Lower leg skin (tissue), 4 donors: ENCODE data around the gene DNAH8. TPM values are rescaled to one million over a fixed set of nuclear protein-coding genes. Genes with fewer than 3 reads are reported as not detected.

Source experiments
- DNase-seq, 2 donors: peaks; one replicate each; pipeline ENCODE4 v3.0.0-alpha.2; 2019; ENCODE audit warnings: low spot score in 2 of 2
- H3K4me3 ChIP-seq: fragments of 200-600 bp; sonication (generic); 2 replicates; pipeline ENCODE4 v1.5.1; 2017; ENCODE audit warnings: mild to moderate bottlenecking, low read depth; ENCODE audit not compliant: poor library complexity, severe bottlenecking
- POLR2A ChIP-seq, 2 donors: fragments of 450-650 bp; IDR thresholded peaks; one replicate each; pipeline ENCODE4 v1.6.1; 2016 to 2017; ENCODE audit warnings: antibody characterized with exemption in 2 of 2, mild to moderate bottlenecking in 1 of 2, moderate library complexity in 1 of 2
- WGBS, 2 donors: methylation state at CpG; one replicate each; pipeline ENCODE4 v1.1.5; 2018; 5-methylcytosine and 5-hydroxymethylcytosine counted together
- intact Hi-C: fragments of 100-400 bp; cut with DNase I; formaldehyde crosslinking; loops from one replicate; pipeline ENCODE4 v1.15.0; 2023; ENCODE audit warnings: low total_unique reads
- total RNA-seq, 4 donors: library from RNA; depleted of rRNA; stranded (reverse); fragments of >200 nt; gene quantifications; one replicate each; pipeline ENCODE4 v1.1.0, GENCODE V29; 2016
- TF ChIP-seq, protein P1 (sequence below), 3 donors: fragments of 450-650 bp; IDR thresholded peaks; one replicate each; pipeline ENCODE4 v1.5.1; 2016; ENCODE audit warnings: antibody characterized with exemption in 3 of 3, mild to moderate bottlenecking in 3 of 3, moderate library complexity in 2 of 3

Gene DNAH8
- total RNA-seq, 4 donors from 2014 or later, result 0.02 to 0.19 (median 0.08) TPM

DNA sequence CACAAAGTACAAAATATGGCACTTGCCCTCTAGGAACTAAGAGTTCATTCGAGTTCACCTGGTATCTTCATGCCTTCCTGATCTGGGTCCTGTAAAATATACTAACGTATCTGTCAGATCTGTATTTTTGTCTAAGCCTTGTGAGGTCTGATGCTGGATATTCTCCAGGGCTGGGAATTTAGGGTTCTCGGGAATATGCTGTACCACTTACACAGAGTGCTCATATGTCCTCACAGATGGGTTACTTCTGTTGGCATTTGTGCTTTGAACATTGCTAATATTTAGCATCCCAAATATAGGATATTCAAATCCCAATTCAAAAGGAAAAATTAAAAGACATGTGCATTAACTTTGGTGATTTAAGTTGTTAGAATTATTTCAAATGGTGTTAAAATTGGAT lies 122.0 kb downstream of the DNAH8 start:
- H3K4me3 ChIP-seq, result no peak overlapping the region
- DNase-seq, result no peak
- TF ChIP-seq POLR2A (IDR thresholded peaks at IDR 0.05), result no peak
- TF ChIP-seq, protein P1, sequence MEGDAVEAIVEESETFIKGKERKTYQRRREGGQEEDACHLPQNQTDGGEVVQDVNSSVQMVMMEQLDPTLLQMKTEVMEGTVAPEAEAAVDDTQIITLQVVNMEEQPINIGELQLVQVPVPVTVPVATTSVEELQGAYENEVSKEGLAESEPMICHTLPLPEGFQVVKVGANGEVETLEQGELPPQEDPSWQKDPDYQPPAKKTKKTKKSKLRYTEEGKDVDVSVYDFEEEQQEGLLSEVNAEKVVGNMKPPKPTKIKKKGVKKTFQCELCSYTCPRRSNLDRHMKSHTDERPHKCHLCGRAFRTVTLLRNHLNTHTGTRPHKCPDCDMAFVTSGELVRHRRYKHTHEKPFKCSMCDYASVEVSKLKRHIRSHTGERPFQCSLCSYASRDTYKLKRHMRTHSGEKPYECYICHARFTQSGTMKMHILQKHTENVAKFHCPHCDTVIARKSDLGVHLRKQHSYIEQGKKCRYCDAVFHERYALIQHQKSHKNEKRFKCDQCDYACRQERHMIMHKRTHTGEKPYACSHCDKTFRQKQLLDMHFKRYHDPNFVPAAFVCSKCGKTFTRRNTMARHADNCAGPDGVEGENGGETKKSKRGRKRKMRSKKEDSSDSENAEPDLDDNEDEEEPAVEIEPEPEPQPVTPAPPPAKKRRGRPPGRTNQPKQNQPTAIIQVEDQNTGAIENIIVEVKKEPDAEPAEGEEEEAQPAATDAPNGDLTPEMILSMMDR (IDR thresholded peaks at IDR 0.05), result no peak
- WGBS, 2 donors, result 83 to 91% methylated on average over 3 of the region's 3 CpGs
- intact Hi-C loops, result no loop called here

DNA sequence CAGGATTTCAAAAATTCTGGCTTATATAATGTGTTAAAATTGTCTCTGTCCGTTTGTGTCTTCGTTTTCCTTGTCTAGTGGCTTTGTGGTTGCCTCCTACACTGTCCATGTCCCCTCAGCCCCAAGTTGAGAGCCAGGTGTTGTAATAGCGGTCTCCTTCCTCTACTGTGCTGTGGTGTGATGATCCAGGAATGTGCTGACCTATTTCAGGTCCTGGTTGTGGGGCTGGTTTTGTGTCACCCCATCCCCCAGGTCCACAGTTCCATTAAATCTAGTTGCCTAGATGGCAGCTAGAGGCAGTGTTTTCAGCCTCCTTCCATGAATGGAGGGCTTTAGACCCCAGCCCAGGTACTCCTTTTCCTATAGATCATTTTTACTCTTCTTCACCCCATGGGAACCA lies 128.7 kb downstream of the DNAH8 start:
- intact Hi-C loops, result no loop called here
- TF ChIP-seq, protein P1 (IDR thresholded peaks at IDR 0.05), result no peak
- TF ChIP-seq POLR2A (IDR thresholded peaks at IDR 0.05), result no peak

DNA sequence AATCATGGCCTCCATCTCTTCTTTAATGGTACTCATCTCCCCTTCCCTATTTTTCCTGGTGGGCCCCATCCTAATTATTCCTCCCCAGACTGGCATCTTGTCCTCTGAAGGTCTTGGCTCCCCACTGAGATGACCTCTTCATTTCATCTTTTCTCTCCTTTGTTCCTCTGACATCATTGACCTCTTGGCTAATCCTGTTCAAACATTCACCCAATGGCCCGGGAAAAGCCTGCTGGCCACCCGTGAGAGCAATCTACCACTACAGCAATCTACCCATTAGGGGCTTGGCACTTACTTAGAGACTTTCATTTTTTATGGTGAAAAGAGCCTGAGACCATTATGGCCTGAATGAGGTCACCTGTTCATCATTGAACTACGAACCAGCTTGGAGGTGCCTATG lies 130.8 kb downstream of the DNAH8 start:
- 79 to 85% methylated on average over 3 of the region's 3 CpGs for WGBS, 2 donors
- H3K4me3 ChIP-seq, result no peak overlapping the region
- intact Hi-C loops, result no loop called here
- no peak for TF ChIP-seq POLR2A (IDR thresholded peaks at IDR 0.05)
- TF ChIP-seq, protein P1 (IDR thresholded peaks at IDR 0.05), result no peak
- DNase-seq, result no peak

More for the DNA sequence above, 128.7 kb downstream of the DNAH8 start:
- no peak for DNase-seq
- H3K4me3 ChIP-seq, result no peak overlapping the region
- 65 to 68% methylated on average over 3 of the region's 3 CpGs for WGBS, 2 donors

DNA sequence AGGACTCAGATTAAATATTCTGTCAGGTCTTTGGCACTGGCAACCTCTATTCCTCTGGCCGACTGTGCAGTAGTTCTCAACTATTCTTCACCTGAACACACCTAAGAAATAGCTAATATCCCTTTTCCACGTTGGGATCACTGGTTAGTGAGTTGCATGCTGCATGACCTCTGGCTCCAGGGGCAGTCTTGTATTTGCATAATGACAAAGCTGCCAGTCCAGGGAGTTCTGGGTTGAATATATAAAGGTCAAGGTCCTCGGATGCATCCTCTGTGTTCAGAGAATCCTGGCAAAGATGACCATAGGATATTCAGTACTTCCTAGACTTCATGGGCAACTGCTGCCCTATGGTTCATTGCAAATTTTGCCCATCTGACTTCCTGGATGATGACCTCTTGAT lies 131.2 kb downstream of the DNAH8 start:
- no peak for DNase-seq
- TF ChIP-seq, protein P1 (IDR thresholded peaks at IDR 0.05), result no peak
- no peak for TF ChIP-seq POLR2A (IDR thresholded peaks at IDR 0.05)
- 83 to 84% methylated on average over 3 of the region's 3 CpGs for WGBS, 2 donors
- intact Hi-C loops, result no loop called here
- H3K4me3 ChIP-seq, result no peak overlapping the region

DNA sequence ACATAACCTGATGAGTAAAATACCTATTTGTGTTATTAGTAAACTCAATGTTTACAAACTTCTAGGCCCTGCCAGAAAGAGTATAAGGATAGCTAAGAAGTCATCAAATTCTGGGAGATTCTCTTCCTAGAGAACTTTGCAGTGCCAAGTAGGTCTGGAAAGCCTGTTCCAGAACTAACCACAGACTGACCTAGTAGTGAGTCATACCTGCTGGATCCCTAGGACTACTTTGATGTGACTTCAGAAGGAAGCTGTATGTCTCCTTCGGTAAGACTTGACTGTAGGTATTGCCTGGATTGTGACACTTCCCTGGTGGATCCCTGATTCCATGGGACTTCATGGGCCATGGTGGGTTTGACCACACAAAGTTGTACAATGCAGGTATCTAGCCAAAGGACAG lies 131.7 kb downstream of the DNAH8 start:
- 72 to 78% methylated on average over 1 of the region's 1 CpG for WGBS, 2 donors
- DNase-seq, result no peak
- intact Hi-C loops, result no loop called here
- no peak overlapping the region for H3K4me3 ChIP-seq
- no peak for TF ChIP-seq POLR2A (IDR thresholded peaks at IDR 0.05)
- TF ChIP-seq, protein P1 (IDR thresholded peaks at IDR 0.05), result no peak

DNA sequence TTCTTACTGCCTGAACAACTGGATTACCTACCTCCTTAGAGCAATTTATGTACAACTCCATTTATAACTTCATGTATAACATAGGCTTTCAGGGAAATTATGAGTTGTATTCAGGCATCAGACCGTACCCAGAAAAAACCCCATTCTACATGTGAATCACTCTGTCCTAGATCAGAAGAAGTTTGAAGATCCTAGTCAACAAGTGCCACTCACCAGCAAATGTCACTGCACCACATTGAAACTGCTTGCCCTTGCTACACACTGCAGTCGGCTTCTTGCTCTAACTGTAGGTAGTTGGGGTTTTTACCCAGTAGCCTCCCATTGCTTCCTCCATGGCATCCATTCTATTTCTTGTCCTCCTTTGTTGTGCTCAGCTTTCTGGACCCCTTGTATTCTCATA lies 132.4 kb downstream of the DNAH8 start:
- WGBS, 2 donors, result 88 to 98% methylated on average over 2 of the region's 2 CpGs

More for the DNA sequence above, 132.4 kb downstream of the DNAH8 start:
- intact Hi-C loops, result no loop called here
- no peak overlapping the region for H3K4me3 ChIP-seq
- DNase-seq, result no peak
- TF ChIP-seq POLR2A (IDR thresholded peaks at IDR 0.05), result no peak
- TF ChIP-seq, protein P1 (IDR thresholded peaks at IDR 0.05), result no peak
